Kidney (tissue), 14 donors: Measurements from ENCODE around the gene DNM3. TPM values are rescaled to one million over a fixed set of nuclear protein-coding genes. Genes with fewer than 3 reads are reported as not detected.
A peak's percentile ranks its signal among the peaks of the same experiment; 100 is the strongest.

Experiments
- DNase-seq, 5 donors: peaks; one replicate each; pipeline ENCODE4 v3.0.0-alpha.2; 2013 to 2020
- FAIRE-seq: peaks from 2 replicates; lab custom pipeline; 2012; peaks lifted over from hg19 to GRCh38; lab: Jason Lieb, UNC
- H3K27ac ChIP-seq, 2 donors: one replicate each; pipeline ENCODE4 v1.7.0; 2013; ENCODE audit warnings: low read depth in 2 of 2, low read length in 2 of 2, inconsistent platforms in 1 of 2
- H3K27me3 ChIP-seq: one replicate; pipeline ENCODE4 v1.7.1; 2013; ENCODE audit warnings: low read length, inconsistent platforms; ENCODE audit not compliant: control insufficient read depth, insufficient read depth
- H3K36me3 ChIP-seq, 3 donors: one replicate each; pipeline versions ENCODE4 v1.7.0 to v1.7.1; 2013; ENCODE audit warnings: low read length in 3 of 3, control low read depth in 1 of 3, inconsistent platforms in 1 of 3; ENCODE audit not compliant: insufficient read depth in 3 of 3, control insufficient read depth in 2 of 3
- H3K4me1 ChIP-seq, 3 donors: one replicate each; pipeline versions ENCODE4 v1.7.0 to v1.7.1; 2013; ENCODE audit warnings: low read length in 3 of 3, inconsistent platforms in 1 of 3, low read depth in 1 of 3; ENCODE audit not compliant: control insufficient read depth in 2 of 3, insufficient read depth in 2 of 3
- H3K4me3 ChIP-seq, 3 donors: one replicate each; pipeline versions ENCODE4 v1.7.0 to v1.8.1; 2013; ENCODE audit warnings: low read length in 3 of 3, control low read depth in 1 of 3, inconsistent platforms in 1 of 3
- H3K9ac ChIP-seq, 3 donors: one replicate each; pipeline versions ENCODE4 v1.7.0 to v1.7.1; 2013; ENCODE audit warnings: low read length in 3 of 3, control low read depth in 1 of 3, inconsistent platforms in 1 of 3
- H3K9me3 ChIP-seq, 3 donors: one replicate each; pipeline versions ENCODE4 v1.7.0 to v1.7.1; 2013; ENCODE audit warnings: low read length in 3 of 3, control low read depth in 1 of 3, inconsistent platforms in 1 of 3; ENCODE audit not compliant: control insufficient read depth in 2 of 3, insufficient read depth in 1 of 3
- intact Hi-C: fragments of 100-400 bp; cut with DNase I; formaldehyde crosslinking; loops from one replicate; pipeline ENCODE4 v1.11.1; 2022
- polyA plus RNA-seq: library from polyadenylated mRNA; stranded (reverse); fragments of 350-450 nt; fragmentation: Illumina TruSeq; extraction: RNeasy Lipid Tissue Mini Kit (QIAGEN cat#74804); gene quantifications from one replicate; pipeline ENCODE4 v1.2.3, GENCODE V29; 2014; ENCODE audit warnings: low read depth, low replicate concordance; ENCODE audit not compliant: insufficient read depth
- total RNA-seq: library from RNA; stranded (reverse); fragmentation: NEBNext Ultra II Directional; extraction: Animal tissue kit (Norgen Biotek cat#: 25700); gene quantifications from one replicate; pipeline ENCODE4 v1.2.1, GENCODE V29; 2021
- TF ChIP-seq, protein P1 (sequence below): IDR thresholded peaks from 3 replicates; pipeline ENCODE4 v1.5.1; 2012; ENCODE audit warnings: mild to moderate bottlenecking, moderate library complexity, borderline replicate concordance; ENCODE audit not compliant: insufficient read depth; ENCODE audit errors: extremely low read depth
- donor health status: control.
- donor health status: control.
- donor health status: control.
- donor health status: control.
- donor health status: control.
- donor health status: DM: yes; HTN: yes; CAD: no.
- donor health status: Normal renal cell carcinoma (clear cell type).

DNM3 gene
- total and polyA plus RNA-seq, 2 donors from 2014 or later = 5.9 to 19.1 TPM

DNA sequence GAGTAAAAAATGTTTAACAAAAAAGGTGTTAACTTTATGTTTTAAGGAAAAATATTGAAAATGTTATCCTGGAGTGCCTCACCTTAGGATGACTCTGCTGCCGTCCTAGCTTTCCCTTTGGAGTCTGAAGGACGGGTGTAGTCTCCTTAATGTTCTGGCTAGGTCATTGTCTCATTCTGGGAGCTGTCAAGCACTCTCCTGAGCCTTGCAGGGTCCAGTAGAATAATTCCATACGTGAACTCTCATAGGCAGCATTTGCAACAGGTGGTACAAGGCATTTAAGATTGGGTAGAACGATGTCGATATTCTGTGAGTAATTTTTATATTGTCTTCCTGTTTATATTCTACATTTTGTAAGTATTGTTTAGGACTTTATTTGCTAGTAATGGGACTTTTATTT, 295.6 kb downstream of the DNM3 start:
- H3K27me3 ChIP-seq = no peaks in the 10 kb centered on the region
- peaks cover 0 to 2% (median 0%) of the 10 kb centered on the region in 3 donors for H3K36me3 ChIP-seq
- TF ChIP-seq, protein P1, sequence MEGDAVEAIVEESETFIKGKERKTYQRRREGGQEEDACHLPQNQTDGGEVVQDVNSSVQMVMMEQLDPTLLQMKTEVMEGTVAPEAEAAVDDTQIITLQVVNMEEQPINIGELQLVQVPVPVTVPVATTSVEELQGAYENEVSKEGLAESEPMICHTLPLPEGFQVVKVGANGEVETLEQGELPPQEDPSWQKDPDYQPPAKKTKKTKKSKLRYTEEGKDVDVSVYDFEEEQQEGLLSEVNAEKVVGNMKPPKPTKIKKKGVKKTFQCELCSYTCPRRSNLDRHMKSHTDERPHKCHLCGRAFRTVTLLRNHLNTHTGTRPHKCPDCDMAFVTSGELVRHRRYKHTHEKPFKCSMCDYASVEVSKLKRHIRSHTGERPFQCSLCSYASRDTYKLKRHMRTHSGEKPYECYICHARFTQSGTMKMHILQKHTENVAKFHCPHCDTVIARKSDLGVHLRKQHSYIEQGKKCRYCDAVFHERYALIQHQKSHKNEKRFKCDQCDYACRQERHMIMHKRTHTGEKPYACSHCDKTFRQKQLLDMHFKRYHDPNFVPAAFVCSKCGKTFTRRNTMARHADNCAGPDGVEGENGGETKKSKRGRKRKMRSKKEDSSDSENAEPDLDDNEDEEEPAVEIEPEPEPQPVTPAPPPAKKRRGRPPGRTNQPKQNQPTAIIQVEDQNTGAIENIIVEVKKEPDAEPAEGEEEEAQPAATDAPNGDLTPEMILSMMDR = no peak
- DNase-seq (no peak), FAIRE-seq (no peak)
- no peak overlapping the region for H3K27ac ChIP-seq
- H3K9ac ChIP-seq = no peak overlapping the region
- H3K4me1 ChIP-seq = no peaks in the 10 kb centered on the region
- intact Hi-C loops = no loop called here
- H3K4me3 ChIP-seq = no peak overlapping the region
- no peaks in the 10 kb centered on the region for H3K9me3 ChIP-seq

DNA sequence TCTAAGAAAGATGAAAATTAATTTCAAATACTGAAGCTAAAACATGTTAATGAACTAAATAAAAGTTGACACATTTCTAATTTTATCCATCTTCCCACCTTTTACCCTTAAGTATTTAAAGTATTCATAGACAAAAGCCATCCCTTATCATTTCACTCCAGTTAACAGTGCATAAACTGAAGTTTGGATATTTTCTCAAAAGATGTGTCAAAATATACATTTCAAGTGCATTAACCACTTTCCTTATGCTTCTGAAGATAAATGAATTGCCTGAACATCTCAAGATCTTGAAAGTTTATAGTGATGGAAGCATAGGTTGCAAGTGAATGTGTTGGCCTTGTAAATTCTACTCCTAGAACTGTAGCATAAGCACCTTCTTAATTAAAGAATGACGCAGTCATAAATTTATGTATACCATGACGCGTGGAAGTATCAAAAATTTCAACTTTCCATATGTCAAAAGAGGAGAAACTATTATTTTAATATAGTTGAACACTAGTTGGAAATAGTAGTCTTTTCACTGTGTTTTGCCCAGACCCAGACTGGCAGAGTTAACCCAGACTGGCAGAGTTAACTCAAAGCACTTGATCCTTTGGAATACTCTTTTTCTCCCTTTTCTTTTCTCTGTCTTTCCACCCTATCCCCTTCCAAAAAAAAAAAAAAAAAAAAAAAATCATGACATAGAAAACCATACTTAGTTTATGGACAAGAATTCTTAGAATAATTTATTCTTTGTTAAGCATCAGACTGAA, 296.6 kb downstream of the DNM3 start:
- FAIRE-seq = no peak
- Histone ChIP-seq H3K9ac (no peak overlapping the region), H3K36me3 (peaks cover 0 to 4% (median 0%) of the 10 kb centered on the region in 3 donors), H3K4me1 (no peaks in the 10 kb centered on the region), H3K4me3 (no peak overlapping the region), H3K9me3 (no peaks in the 10 kb centered on the region), H3K27me3 (no peaks in the 10 kb centered on the region), H3K27ac (no peak overlapping the region)
- DNase-seq = no peak
- TF ChIP-seq, protein P1 = no peak
- intact Hi-C loops = no loop called here

DNA sequence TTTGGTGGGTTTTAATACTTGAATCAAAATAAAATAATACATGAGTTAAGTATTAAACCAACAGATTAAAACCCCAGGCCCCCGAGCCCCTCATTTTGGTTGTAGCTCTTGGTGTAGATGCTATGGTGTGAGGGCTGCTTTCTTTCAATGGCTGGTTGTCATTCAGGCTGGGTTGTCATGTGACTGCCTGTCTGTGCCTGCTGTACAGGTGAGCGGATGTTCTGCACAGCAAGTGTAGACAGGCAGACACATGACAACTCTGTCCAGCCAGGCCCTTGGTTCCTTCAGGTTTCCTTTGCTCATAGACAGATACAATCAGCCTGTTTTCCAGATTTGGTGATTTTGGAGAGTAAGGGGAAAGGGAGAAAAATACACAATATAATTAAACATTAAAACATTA, 297.3 kb downstream of the DNM3 start:
- Histone ChIP-seq H3K9me3 (no peaks in the 10 kb centered on the region), H3K9ac (no peak overlapping the region), H3K27ac (no peak overlapping the region), H3K4me3 (no peak overlapping the region), H3K4me1 (no peaks in the 10 kb centered on the region), H3K27me3 (no peaks in the 10 kb centered on the region), H3K36me3 (peaks cover 0 to 4% (median 0%) of the 10 kb centered on the region in 3 donors)
- TF ChIP-seq, protein P1 = no peak
- intact Hi-C loops = no loop called here
- DNase-seq (no peak), FAIRE-seq (no peak)

DNA sequence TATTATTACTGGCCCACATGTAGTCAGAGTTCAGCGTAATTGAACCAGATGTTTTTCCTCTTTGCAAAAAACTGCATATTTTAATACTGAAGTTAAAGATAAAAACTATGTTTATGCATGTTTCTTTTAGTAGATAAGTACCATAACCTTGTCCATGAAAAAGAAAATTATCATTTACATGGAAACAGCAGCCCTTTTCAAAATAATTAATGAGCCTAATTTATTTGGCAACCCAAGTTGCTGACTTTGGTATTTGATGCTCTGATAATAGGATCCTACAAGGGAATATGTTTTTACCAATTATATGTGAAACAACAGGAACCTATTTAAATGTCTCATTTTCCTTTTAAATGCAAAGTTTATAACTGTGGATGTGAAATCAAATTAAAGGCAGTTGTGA, 297.9 kb downstream of the DNM3 start:
- FAIRE-seq (no peak), DNase-seq (peak in 2 of 5 donors; percentile 29 to 67)
- Histone ChIP-seq H3K9ac (peak overlapping the region in 1 of 3 donors; percentile 14), H3K36me3 (peaks cover 0 to 4% (median 0%) of the 10 kb centered on the region in 3 donors), H3K9me3 (no peaks in the 10 kb centered on the region), H3K27ac (no peak overlapping the region), H3K4me3 (peak overlapping the region in 1 of 3 donors; percentile 26), H3K4me1 (no peaks in the 10 kb centered on the region), H3K27me3 (no peaks in the 10 kb centered on the region)
- intact Hi-C loops = no loop called here
- TF ChIP-seq, protein P1 = no peak
